HG03135 (cell line): ENCODE measurements around the gene SAMD11.

ENCODE experiments used
- ATAC-seq: cut with Tn5 transposase; IDR thresholded peaks from one replicate; pipeline ENCODE4 v1.9.1; 2021; ENCODE audit warnings: mild to moderate bottlenecking, moderate library complexity; ENCODE audit not compliant: unreplicated experiment

SAMD11 gene

DNA sequence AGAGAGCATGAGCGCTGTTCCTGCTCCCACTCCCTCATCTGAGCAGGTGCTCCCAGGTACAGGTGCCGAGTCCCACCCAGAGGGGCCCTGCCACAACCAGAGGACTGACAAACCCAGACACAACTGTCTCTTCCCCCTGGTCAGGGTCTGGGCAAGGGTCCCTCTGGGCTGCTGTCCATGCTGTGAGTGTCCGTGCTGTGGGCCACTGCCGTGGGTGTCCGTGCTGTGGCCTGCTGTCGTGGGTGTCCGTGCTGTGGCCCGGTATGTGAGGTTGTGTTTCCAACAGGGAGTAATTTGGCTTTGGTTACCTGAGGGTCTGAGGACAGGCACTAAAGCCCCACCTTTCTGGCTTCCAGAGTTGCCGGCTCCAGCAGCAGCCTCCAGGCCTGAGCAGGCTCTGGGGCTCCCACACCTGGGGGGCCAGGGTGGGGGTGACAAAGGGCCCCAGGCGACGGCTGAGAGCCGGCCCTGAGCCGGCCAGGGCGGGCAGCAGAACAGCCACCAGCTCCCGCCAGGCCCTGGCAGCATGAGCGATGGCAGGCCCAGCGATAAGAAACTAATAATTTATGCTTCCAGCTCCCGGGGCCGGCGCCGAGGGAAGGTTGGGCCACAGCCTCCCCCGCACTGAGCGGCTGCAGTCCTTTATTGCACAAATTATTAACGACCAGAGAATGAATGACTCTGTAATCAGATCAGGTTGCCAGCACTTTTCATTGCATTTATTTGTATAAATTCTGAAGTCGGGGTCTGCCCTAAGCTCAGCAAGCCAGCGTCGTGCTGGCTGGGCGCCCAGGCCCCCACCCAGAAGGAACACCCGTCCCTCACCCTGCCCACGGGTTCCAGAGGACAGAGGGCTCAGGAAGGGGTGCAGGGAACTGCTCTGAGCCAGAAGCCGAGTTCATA is 7.3 kb upstream of the SAMD11 start:
- ATAC-seq: no peak

DNA sequence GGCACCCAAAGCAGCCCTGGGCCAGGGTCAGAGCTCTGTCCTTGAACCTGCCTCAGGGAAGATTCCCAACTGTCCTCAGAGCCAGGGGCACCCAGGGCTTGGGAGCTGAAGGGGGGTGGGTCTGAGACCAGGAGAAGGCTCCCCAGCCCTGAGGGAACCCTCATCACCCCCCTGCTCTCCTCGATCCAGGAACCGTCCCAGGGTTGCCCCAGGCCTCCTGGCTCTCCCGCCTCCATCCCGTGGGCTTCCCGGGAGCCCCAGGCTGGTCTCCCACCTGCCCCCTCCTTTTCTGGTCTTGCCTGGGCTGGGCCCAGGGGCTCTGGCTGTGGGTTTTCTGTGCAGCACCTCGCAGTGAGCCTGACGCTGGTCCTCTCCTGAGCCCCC is 6.7 kb upstream of the SAMD11 start:
- ATAC-seq: no peak

DNA sequence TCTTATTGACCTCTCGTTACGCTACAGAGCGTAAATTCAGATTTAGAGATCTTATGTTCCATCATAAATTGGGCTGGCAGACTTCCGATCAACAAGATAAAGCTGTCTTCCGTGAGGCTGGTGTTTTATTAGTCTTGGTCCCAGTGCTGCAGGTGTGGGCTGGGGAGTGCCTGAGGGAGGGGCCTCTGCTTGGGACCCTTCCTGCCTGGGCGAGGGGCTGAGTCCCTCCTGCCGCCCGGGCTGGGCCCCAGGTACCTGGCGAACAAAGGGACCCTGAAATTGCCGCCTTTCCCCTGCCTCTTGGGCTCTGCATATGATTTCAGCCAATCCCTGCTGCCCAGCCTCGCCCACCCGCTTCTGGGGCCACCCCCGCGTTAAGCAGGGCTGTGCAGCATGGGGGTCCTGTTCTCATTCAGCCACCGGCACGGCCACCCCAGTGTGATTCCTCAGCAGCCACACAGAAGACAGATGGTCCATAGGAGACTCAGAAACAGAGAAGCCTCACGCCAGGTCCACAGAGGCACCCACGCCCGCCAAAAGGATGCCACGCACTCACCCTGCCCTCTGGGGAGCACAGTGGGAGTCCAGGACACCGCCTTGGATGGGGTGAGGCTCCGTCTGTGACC is 6.1 kb upstream of the SAMD11 start:
- no peak for ATAC-seq

DNA sequence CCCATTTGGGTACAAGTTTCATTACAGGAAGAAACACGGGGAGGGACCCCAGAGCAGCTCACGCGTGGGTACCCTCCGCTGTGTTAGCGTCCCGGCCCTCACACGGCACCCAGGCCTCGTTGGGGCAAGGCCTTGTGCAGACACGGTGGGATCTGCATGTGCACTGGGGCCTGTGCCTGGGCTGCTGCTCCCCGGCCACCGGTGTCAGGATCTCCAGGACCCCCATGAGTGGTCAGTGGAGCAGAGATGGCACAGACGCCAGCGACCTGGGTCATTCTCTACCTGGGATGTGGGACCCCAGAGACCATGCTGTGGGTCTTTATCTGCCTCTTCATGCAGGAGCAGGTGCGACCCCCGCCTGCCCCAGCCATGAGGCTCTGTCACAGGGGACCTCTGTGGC is 5.4 kb upstream of the SAMD11 start:
- ATAC-seq: no peak

DNA sequence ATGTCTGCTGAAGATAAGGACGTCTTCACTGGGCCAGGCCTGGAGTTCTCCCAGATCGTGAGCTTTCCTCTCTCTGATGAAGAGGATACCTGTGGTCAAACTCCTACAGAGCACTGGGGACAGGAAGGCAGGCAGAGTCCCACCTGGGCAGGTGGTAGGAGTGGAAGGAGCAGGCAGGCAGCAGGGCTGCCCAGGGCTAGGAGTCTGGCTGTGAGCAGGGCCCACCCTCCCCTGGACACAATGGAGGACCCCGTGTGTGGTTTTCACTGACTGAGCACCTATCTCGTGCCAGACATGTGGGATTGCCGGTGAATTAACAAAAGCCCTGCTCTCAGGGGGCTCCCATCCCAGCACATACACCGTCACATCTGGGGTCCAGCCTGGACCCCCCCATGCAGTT is 4.9 kb upstream of the SAMD11 start:
- ATAC-seq: no peak

DNA sequence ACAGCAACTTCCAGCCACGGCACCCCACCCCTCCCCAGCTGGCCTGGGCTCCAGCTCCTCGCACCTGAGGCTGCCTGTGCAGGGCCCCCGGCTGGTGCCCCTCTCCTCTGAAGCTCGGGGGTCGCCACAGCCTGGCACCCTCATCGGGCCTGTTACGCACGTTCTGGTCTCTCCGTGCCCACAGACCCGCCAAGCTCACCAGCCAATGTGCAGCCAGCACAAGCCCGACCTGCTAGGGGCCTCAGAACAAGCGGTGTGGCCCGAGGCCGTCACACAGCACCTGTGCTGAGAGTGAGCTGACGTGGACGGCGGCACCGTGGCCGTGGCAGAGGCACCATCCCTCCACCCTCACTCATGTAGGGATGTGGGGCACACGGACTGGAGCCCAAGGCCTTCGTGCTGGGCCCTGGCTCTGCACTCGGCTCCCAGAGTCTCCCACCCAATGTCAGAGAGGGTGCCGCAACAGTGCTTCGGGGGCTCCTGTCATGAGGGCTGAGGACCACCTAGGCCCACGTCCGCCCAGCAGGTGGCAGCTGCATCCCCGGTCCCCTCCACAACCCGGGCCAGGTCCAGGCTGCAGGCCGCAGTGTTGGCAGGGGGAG is 4.4 kb upstream of the SAMD11 start:
- no peak for ATAC-seq

DNA sequence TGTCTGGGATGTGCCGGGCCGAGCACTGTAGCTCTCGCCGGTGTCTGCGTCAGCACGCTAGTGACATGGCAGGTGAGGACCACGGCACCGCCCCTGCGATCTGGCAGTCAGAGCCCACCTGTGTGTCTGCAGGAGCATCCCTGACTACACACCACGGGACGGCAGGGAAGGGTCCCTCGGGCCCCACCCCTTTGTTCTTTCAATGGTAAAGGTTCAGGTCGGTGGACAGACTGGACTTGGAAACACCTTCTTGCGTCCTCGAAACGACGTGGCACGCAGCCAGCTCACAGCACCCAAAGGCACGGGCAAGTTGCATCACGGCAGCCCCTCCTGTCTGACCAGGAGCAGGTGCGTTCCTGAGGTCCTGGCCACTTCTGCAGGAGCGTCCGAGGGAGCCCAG is 3.7 kb upstream of the SAMD11 start:
- ATAC-seq: no peak

DNA sequence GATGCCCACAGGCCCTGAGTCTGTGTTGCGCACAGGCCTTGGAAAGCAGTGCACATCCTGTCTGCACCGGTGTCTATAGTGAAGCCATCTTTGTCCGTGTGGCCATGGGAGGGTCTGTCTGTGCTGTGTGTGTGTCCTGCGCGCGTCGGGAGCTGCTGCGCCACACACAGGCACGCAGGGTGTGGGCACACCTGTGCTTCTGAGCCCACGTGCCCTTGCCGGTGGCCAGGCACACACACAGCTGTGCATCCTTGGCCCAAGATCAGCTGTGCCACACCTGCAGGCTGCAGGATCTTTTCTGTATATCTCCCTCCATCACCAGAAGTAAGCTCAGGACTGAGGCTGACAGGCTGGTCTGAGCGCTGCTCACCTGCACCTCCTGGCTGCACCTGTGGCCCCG is 3.2 kb upstream of the SAMD11 start:
- no peak for ATAC-seq

DNA sequence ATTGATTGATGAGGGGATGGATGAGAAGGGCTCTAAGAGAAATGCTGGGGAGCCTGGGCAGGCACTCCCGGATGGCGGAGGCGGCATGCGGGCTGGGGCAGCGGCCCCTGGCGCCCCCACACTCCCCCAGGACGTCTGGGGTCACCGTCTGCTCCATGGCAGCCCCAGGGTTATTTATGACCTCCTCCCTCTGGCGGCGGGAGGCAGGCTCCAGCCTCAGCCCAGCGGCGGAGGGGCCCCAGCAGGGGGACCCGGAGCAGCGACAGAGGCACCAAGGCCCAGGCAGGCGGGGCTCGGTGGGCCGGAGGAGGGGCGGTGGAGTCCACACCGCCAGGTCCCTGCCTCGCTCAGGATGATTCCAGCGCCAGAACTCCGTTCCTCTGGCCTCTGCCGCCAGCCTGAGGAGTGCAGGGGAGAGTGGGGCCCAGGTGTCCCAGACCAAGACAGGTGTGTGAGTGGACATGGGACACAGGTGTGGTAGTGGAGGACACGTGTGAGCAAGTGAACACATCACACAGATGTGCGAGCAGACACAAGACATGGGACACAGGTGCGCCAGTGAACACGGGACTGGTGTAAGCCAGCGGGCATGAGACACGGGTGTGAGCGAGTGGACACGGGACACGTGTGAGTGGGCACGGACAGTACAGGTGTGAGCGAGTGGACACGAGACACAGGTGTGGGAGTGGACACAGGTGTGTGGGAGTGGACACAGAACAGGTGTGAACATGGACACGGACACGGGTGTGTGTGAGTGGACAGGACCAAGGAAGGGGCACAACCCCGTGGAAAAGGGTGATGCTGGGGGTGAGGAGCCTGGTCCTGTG is 2.5 kb upstream of the SAMD11 start:
- ATAC-seq: no peak

DNA sequence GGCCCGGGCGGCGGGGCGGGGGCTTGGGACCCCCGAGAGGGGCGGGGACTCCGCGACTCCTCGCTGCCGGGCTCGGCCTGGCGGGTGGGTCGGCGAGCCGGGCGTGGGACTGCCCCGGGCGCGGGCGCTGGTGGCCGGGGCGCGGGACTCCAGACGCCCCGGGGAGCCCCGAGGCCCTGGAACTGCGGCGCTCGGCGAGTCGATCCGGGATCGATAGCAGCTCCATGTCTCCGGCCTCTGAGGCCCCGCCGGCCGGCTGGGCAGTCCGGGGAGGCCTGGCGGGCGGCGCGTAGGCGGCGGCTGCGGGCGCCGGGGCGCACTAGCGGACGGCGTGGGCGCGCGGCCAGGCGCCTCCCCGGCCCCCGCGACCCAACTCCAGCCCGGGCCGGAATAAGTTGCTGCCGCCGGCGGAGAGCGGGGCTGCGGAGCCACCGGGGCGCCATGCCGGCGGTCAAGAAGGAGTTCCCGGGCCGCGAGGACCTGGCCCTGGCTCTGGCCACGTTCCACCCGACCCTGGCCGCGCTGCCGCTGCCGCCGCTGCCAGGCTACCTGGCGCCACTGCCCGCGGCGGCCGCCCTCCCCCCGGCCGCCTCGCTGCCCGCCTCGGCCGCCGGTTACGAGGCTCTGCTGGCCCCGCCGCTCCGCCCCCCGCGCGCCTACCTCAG is 400 bp downstream of the SAMD11 start:
- ATAC-seq: no peak

DNA sequence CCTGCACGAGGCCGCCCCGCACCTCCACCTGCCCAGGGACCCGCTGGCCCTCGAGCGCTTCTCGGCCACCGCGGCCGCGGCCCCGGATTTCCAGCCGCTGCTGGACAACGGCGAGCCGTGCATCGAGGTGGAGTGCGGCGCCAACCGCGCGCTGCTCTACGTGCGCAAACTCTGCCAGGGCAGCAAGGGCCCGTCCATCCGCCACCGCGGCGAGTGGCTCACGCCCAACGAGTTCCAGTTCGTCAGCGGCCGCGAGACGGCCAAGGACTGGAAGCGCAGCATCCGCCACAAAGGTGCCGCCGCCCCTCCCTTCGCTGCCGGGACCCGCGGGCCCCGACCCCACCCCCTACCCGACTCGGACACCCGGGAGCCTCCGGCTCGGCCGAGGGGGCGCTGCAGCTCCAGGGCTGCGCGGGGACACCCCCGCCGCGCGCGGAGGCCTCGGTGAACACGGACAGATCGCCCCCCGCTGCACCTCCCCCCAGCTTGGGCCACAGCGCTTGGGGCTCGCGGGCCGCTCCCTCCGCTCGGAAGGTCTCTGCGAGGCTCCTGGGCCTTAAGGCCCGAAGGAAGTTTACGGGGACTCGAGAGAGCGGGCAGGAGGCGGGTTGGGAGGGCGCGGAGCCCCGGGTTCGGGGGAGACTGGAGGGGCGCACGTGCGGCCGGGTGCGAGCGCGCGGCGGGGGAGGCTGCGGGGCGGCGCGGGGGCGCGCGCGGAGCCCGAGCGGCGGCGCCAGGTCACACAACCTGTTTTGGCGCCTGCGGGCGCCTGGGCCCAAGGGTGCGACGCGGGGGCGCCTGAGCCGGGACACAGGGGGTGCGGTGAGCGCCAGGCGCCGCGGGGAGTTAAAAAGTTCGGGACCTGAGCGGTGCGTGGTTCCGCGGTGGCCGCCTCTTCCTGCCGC is 1.2 kb downstream of the SAMD11 start:
- ATAC-seq: no peak

DNA sequence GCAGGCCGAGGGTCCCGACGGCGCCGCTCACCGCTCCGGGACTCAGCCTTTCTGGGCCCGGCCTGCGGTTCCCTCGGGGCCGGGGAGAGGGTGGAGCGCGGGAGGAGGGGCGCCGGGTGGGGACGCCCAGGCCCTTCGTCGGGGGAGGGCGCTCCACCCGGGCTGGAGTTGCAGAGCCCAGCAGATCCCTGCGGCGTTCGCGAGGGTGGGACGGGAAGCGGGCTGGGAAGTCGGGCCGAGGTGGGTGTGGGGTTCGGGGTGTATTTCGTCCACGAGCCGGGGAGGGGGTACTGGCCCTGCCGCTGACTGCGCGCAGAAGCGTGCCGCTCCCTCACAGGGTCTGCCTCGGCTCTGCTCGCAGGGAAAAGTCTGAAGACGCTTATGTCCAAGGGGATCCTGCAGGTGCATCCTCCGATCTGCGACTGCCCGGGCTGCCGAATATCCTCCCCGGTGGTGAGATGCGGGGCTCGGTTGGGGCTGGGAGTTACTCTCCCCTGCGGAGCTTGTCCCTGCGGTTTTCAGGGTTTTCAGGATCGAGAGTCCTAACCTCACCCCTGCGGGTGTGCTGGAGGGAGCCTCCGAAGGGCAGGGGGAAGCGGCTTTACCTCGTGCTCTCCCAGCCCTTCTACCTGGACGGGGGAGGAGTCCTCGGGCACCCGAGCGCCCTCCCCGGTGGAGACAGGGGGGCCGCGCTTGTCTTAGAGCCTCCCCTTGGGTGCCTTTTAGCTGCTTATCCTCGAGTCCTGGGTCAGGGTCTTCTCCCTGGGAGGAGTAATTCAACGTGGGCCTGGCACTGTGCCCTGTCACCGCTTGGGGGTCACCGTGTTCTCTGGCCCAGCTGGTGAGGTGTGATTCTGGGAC is 2.1 kb downstream of the SAMD11 start:
- no peak for ATAC-seq

DNA sequence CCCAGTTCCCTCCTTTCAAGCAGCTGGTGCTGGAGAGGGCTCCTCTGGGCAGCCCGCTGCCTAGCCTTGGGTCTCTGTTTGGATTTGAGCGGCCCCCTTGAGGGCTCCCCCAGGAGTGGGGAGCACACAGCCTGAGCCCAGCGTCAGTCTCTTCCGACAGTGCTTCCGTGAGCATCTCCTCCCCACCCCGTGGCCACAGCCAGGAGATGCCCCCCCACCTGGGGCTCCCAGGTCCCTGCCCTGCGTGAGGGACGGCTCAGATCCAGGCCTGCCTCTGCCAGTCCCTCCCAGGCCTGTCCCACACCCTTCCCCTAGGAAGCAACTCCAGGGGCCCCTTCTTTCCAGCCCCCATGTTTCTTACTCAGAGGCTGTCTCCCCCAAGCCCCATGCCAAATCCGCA is 3.5 kb downstream of the SAMD11 start:
- no peak for ATAC-seq

DNA sequence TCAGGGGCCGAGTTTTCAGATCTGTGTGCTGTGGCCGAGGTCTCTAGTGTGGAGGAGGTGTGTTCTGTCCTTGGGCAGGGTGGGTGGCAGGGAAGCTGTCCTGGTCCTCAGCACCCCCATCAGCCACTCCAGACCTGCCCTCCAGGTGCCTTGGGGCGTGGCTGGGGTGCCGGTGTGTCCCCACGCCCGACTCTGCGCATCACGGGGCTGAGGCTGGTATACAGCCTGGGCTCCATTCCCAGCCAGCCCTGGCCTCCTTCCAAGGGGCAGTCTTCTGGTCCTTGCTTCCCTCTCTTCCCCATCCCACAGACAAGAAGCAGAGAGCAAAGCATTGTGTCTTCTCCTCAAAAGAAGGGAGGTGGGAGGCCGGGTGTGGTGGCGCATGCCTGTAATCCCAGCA is 4.0 kb downstream of the SAMD11 start:
- no peak for ATAC-seq

DNA sequence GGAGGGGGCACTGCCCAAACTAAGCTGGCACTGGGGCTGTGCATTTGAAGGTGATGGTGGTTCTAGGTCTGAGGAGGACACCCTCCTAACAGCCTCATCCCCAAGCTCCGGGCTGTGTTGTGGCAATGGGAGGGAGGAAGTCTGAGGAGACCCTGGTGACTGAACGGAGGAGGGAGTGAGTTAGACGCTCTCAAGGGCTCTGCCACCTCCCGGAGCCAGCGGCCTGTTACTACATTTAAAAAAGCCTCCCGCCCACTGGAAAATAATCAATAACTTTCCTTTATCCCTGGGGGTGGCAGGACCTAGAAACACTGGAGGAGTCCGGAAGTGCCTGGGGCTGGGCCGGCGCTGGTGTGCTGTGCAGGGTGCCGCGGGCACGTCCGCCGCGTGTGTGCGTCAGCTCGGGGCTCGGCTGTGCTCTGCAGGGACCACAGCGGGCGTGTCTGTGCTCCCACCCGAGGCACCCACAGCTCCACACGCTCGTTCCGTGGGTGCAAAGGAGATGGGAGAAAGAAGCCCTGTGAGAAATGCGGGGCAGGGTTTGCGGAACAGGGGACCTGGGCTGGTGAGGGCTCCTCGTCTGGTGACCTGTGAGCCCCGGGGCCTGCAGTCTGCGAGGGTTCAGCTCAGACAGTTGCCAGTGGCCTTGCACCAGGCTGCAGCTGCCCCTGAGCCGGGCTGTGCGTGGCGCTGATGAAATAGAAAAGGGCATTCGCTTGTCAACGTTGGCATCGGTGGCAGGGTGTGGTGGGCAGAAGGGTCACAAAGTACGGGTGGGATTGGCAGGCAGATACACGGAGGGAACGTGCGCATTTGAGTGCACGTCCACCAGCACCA is 5.3 kb downstream of the SAMD11 start:
- ATAC-seq: no peak

DNA sequence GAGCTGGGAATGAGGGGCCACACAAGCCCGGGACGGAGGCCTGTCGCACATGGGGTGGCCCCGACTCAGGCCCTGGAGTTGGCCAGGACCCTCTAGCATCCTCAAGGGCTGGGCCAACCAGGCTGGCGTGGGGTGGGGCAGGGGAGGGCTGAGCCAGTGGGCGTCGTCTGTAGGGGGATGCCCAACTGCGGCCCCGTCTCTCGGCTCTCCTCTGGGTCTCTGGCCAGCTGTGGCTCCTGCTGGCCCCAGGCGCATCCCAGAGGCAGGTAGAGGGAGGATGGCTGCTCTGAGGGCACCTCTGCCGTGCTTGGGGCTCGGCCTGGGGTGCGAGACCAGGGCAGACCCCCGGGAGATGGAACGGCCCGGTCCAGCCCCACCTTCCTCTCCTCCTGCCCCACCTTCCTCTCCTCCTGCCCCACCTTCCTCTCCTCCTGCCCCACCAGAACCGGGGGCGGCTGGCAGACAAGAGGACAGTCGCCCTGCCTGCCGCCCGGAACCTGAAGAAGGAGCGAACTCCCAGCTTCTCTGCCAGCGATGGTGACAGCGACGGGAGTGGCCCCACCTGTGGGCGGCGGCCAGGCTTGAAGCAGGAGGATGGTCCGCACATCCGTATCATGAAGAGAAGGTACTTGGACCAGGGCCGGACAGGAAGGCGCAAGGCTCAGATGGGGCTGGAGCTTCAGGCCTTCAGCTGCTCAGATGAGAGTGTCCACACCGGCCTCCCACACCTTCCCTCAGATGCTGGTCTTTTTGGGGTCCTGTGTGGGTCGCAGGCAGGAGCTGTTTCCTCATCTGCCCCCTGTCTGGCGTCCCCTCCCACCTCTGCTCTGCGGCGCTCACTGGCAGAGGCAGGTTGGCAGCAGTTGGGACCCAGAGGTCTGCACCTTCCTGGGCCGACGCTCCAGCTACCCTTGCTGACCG is 6.2 kb downstream of the SAMD11 start:
- ATAC-seq: no peak

DNA sequence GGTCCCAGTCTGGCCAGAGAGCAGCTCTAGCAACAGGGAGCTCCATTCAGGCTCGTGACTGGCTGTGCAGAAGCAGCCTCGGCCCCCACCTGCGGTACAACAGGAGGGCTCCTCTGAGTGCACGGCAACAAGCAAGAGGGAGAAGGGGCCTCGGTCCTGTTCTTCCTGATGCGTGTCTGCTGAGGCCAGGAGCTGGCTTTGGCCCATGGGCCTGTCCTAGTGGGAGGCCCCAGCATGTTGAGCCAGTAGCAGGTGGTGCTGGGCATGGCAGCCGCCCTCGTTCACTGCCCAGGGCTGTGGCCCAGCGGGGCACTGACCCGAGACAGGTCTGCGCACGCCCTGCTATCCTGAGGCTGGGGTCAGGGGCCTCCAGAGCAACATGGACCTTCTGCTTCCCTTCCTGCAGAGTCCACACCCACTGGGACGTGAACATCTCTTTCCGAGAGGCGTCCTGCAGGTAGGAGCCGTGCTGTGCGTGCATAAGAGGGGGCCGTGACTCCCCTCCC is 7.0 kb downstream of the SAMD11 start:
- no peak for ATAC-seq
